ENCODE data around the gene SPRYD4.
"Not testable (repeated sequence)": the region's sequence is repeated elsewhere in the genome, so short reads cannot be mapped to it uniquely, and the experiment has no call there.

The SPRYD4 gene

GRCh38 chr12:56468216-56469006 lies at the start of gene SPRYD4:
Gene SPRYD4 (plus strand): TSS chr12:56468578. CDS start chr12:56468592, 14 bp downstream.
- peak; percentile 88 for DNase-seq

GRCh38 chr12:56420411-56420810 lies 48.0 kb upstream of the SPRYD4 start:
- DNase-seq: no peak

- DNase-seq: no peak
These were observed 43.2 kb upstream of the SPRYD4 start for GRCh38 chr12:56425193-56425592.

GRCh38 chr12:56425940-56426438 lies 42.4 kb upstream of the SPRYD4 start:
- no peak for DNase-seq

- no peak for DNase-seq
These were observed 37.1 kb upstream of the SPRYD4 start for GRCh38 chr12:56431288-56431687.

GRCh38 chr12:56431850-56432249 lies 36.5 kb upstream of the SPRYD4 start:
- no peak for DNase-seq

GRCh38 chr12:56434828-56435227 lies 33.5 kb upstream of the SPRYD4 start:
- DNase-seq: no peak

GRCh38 chr12:56437430-56438176 lies 30.8 kb upstream of the SPRYD4 start:
- no peak for DNase-seq

GRCh38 chr12:56443208-56443607 lies 25.2 kb upstream of the SPRYD4 start:
- not testable (repeated sequence) for DNase-seq

- DNase-seq: peak; percentile 72
These were observed 19.3 kb upstream of the SPRYD4 start, which contains the start of gene TIMELESS for GRCh38 chr12:56448860-56449621. Gene TIMELESS (minus strand): TSS chr12:56449426. CDS start chr12:56434170, 15,256 bp downstream.

- DNase-seq: no peak
These were observed 18.8 kb upstream of the SPRYD4 start for GRCh38 chr12:56449622-56449984.

GRCh38 chr12:56450241-56450640 lies 18.1 kb upstream of the SPRYD4 start:
- no peak for DNase-seq

GRCh38 chr12:56451147-56451546 lies 17.2 kb upstream of the SPRYD4 start:
- no peak for DNase-seq

- no peak for DNase-seq
These were observed 13.8 kb upstream of the SPRYD4 start, which contains the start of gene MIP for GRCh38 chr12:56454557-56454956. Gene MIP (minus strand): TSS chr12:56454657. CDS start chr12:56454613, 44 bp downstream.

GRCh38 chr12:56457817-56458216 lies 10.6 kb upstream of the SPRYD4 start:
- no peak for DNase-seq

GRCh38 chr12:56461235-56462159 lies 6.9 kb upstream of the SPRYD4 start:
- DNase-seq: no peak

- DNase-seq: no peak
These were observed 5.8 kb upstream of the SPRYD4 start for GRCh38 chr12:56462565-56462964.

GRCh38 chr12:56469007-56469930 lies 891 bp downstream of the SPRYD4 start:
- no peak for DNase-seq

GRCh38 chr12:56474389-56474788 lies 6.0 kb downstream of the SPRYD4 start:
- DNase-seq: no peak

- no peak for DNase-seq
These were observed 7.8 kb downstream of the SPRYD4 start for GRCh38 chr12:56476143-56476542.

- DNase-seq: no peak
These were observed 8.6 kb downstream of the SPRYD4 start for GRCh38 chr12:56476972-56477432.
